Smooth muscle cell (in vitro differentiated cells): ENCODE data around the gene PPP1R14D. TPM values are rescaled to one million over a fixed set of nuclear protein-coding genes. Genes with fewer than 3 reads are reported as not detected.

Experiments
- DNase-seq: peaks from one replicate; lab custom pipeline; 2025; ENCODE audit not compliant: unreplicated experiment; lab: John Stamatoyannopoulos, UW
- H2AFZ ChIP-seq: fragments of 200-600 bp; sonication (generic); 2 replicates; pipeline ENCODE4 v1.6.0; 2016; ENCODE audit warnings: antibody characterized with exemption, low read depth, mild to moderate bottlenecking
- H3F3A ChIP-seq: fragments of 200-600 bp; sonication (generic); 2 replicates; pipeline ENCODE4 v1.6.0; 2017; ENCODE audit warnings: antibody characterized with exemption, low read depth
- H3K27ac ChIP-seq: fragments of 200-600 bp; sonication (generic); 2 replicates; pipeline ENCODE4 v1.5.1; 2016; ENCODE audit warnings: low read depth, mild to moderate bottlenecking
- H3K27me3 ChIP-seq: fragments of 200-600 bp; sonication (generic); 2 replicates; pipeline ENCODE4 v1.6.1; 2016; ENCODE audit warnings: low read depth, mild to moderate bottlenecking
- H3K36me3 ChIP-seq: fragments of 200-600 bp; sonication (generic); 2 replicates; pipeline ENCODE4 v1.5.1; 2016; ENCODE audit warnings: low read depth
- H3K4me1 ChIP-seq: fragments of 200-600 bp; sonication (generic); 2 replicates; pipeline ENCODE4 v1.5.1; 2016; ENCODE audit warnings: low read depth
- H3K4me2 ChIP-seq: fragments of 200-600 bp; sonication (generic); 2 replicates; pipeline ENCODE4 v1.6.0; 2016; ENCODE audit warnings: mild to moderate bottlenecking
- H3K4me3 ChIP-seq: fragments of 200-600 bp; sonication (generic); 2 replicates; pipeline ENCODE4 v1.5.1; 2016; ENCODE audit warnings: mild to moderate bottlenecking
- H3K79me2 ChIP-seq: fragments of 200-600 bp; sonication (generic); 2 replicates; pipeline ENCODE4 v1.6.0; 2016; ENCODE audit warnings: low read depth, mild to moderate bottlenecking
- H3K9ac ChIP-seq: fragments of 200-600 bp; sonication (generic); 2 replicates; pipeline ENCODE4 v1.6.0; 2016; ENCODE audit warnings: low read depth
- H3K9me3 ChIP-seq: fragments of 200-600 bp; sonication (generic); replicated peaks from 2 replicates; pipeline ENCODE4 v1.5.1; 2016; ENCODE audit warnings: low read depth
- H4K20me1 ChIP-seq: fragments of 200-600 bp; sonication (generic); 2 replicates; pipeline ENCODE4 v1.6.0; 2016; ENCODE audit warnings: low read depth
- WGBS: methylation state at CpG from one replicate; pipeline ENCODE4 v1.1.7; 2016; ENCODE audit warnings: low lambda C conversion rate; 5-methylcytosine and 5-hydroxymethylcytosine counted together
- polyA plus RNA-seq: library from polyadenylated mRNA; unstranded; fragments of >200 nt; fragmentation: Nextera tagmentation; extraction: Ambion mirVana; gene quantifications from 2 replicates; pipeline ENCODE4 v1.2.1, GENCODE V29; 2016
- total RNA-seq: library from RNA; depleted of rRNA; stranded (reverse); fragments of >200 nt; gene quantifications from 2 replicates; pipeline ENCODE4 v1.2.3, GENCODE V29; 2014
- TF ChIP-seq, protein P1 (sequence below): fragments of 200-600 bp; sonication (generic); IDR thresholded peaks from 2 replicates; pipeline ENCODE4 v1.5.1; 2017; ENCODE audit warnings: borderline replicate concordance, mild to moderate bottlenecking, antibody characterized with exemption; ENCODE audit not compliant: insufficient read depth, poor library complexity, severe bottlenecking

The PPP1R14D gene
- total and polyA plus RNA-seq, 2 experiments from 2014 or later = not detected

DNA sequence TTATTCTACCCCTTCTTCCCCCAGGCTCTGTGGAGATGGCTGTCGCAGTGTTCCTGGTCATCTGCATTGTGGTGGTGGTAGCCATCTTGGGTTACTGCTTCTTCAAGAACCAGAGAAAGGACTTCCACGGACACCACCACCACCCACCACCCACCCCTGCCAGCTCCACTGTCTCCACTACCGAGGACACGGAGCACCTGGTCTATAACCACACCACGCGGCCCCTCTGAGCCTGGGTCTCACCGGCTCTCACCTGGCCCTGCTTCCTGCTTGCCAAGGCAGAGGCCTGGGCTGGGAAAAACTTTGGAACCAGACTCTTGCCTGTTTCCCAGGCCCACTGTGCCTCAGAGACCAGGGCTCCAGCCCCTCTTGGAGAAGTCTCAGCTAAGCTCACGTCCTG is 28.2 kb upstream of the PPP1R14D start:
- peak overlapping the region; percentile 66 for H3K27ac ChIP-seq
- H2AFZ ChIP-seq = no peak overlapping the region
- H3K9me3 ChIP-seq = no peaks in the 10 kb centered on the region
- no peaks in the 10 kb centered on the region for H4K20me1 ChIP-seq
- H3K9ac ChIP-seq = no peak overlapping the region
- TF ChIP-seq, protein P1, sequence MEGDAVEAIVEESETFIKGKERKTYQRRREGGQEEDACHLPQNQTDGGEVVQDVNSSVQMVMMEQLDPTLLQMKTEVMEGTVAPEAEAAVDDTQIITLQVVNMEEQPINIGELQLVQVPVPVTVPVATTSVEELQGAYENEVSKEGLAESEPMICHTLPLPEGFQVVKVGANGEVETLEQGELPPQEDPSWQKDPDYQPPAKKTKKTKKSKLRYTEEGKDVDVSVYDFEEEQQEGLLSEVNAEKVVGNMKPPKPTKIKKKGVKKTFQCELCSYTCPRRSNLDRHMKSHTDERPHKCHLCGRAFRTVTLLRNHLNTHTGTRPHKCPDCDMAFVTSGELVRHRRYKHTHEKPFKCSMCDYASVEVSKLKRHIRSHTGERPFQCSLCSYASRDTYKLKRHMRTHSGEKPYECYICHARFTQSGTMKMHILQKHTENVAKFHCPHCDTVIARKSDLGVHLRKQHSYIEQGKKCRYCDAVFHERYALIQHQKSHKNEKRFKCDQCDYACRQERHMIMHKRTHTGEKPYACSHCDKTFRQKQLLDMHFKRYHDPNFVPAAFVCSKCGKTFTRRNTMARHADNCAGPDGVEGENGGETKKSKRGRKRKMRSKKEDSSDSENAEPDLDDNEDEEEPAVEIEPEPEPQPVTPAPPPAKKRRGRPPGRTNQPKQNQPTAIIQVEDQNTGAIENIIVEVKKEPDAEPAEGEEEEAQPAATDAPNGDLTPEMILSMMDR = no peak
- no peaks in the 10 kb centered on the region for H3F3A ChIP-seq
- H3K4me1 ChIP-seq = no peaks in the 10 kb centered on the region
- no peaks in the 10 kb centered on the region for H3K27me3 ChIP-seq
- no peaks in the 10 kb centered on the region for H3K79me2 ChIP-seq
- 93% methylated on average over 8 of the region's 8 CpGs for WGBS
- no peak overlapping the region for H3K4me2 ChIP-seq
- no peak for DNase-seq
- no peaks in the 10 kb centered on the region for H3K36me3 ChIP-seq
- H3K4me3 ChIP-seq = no peak overlapping the region

DNA sequence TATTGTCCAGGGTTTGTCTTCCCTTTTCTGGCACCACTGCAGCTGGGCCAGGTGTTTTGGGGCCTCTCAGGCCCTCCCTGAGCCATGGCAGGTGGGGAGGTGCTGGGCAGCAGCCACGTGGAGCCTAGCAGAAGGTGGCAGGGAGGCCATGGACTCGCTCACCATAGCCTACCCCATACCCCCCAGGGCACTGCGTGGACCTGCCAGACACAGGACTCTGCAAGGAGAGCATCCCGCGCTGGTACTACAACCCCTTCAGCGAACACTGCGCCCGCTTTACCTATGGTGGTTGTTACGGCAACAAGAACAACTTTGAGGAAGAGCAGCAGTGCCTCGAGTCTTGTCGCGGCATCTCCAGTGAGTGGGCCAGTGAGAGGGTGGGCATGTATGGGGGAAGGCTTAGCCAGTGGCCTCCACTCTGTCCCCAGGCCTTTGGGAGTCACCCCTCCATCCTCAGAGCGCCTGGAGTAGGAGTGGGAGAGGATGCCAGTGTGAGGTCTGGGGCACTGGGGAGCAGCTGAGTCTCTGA is 27.3 kb upstream of the PPP1R14D start:
- TF ChIP-seq, protein P1 = no peak
- Histone ChIP-seq H3K36me3 (no peaks in the 10 kb centered on the region), H3K9ac (no peak overlapping the region), H3K79me2 (no peaks in the 10 kb centered on the region), H3K27me3 (no peaks in the 10 kb centered on the region), H3K4me2 (no peak overlapping the region), H2AFZ (no peak overlapping the region), H3F3A (no peaks in the 10 kb centered on the region), H3K4me1 (no peaks in the 10 kb centered on the region), H3K4me3 (no peak overlapping the region), H4K20me1 (no peaks in the 10 kb centered on the region), H3K27ac (no peak overlapping the region), H3K9me3 (no peaks in the 10 kb centered on the region)
- 93% methylated on average over 13 of the region's 13 CpGs for WGBS
- no peak for DNase-seq

GRCh38 chr15:40854161-40854560 is 25.7 kb upstream of the PPP1R14D start:
- Histone ChIP-seq H3K36me3 (no peaks in the 10 kb centered on the region), H3K27ac (no peak overlapping the region), H3K9ac (no peak overlapping the region), H3F3A (no peaks in the 10 kb centered on the region), H2AFZ (no peak overlapping the region), H3K79me2 (no peaks in the 10 kb centered on the region), H3K4me1 (no peaks in the 10 kb centered on the region), H3K9me3 (no peaks in the 10 kb centered on the region), H3K27me3 (no peaks in the 10 kb centered on the region), H3K4me2 (no peak overlapping the region), H3K4me3 (no peak overlapping the region), H4K20me1 (no peaks in the 10 kb centered on the region)
- TF ChIP-seq, protein P1 = no peak
- 89% methylated on average over 10 of the region's 10 CpGs for WGBS
- no peak for DNase-seq

GRCh38 chr15:40853241-40853890 is 24.9 kb upstream of the PPP1R14D start:
- TF ChIP-seq, protein P1 = no peak
- H3K4me3 ChIP-seq = no peak overlapping the region
- no peaks in the 10 kb centered on the region for H3K27me3 ChIP-seq
- WGBS = 91% methylated on average over 16 of the region's 16 CpGs
- no peaks in the 10 kb centered on the region for H3K9me3 ChIP-seq
- no peak for DNase-seq
- no peak overlapping the region for H3K9ac ChIP-seq
- no peaks in the 10 kb centered on the region for H3K4me1 ChIP-seq
- no peak overlapping the region for H2AFZ ChIP-seq
- no peaks in the 10 kb centered on the region for H3K79me2 ChIP-seq
- H3K36me3 ChIP-seq = no peaks in the 10 kb centered on the region
- no peak overlapping the region for H3K27ac ChIP-seq
- H3F3A ChIP-seq = no peaks in the 10 kb centered on the region
- H4K20me1 ChIP-seq = peaks cover 1% of the 10 kb centered on the region
- H3K4me2 ChIP-seq = no peak overlapping the region
